ENCODE measurements around the gene DHX40. TPM values are rescaled to one million over a fixed set of nuclear protein-coding genes. Genes with fewer than 3 reads are reported as not detected.

DHX40 gene
- total and polyA plus RNA-seq, 2 of the 13 experiments (the other 11 are each of a cell fraction or from before 2014, with no cell fraction given) = 22.2 to 37.0 TPM

- TF ChIP-seq ZBTB26 (CRISPR knock-in tag; IDR thresholded peaks at IDR 0.05; ENCODE audit: borderline replicate concordance) = peak; percentile 45; the same call in 1 of the 2 replicates
- TF ChIP-seq SALL2 (CRISPR knock-in tag; IDR thresholded peaks at IDR 0.05) = peak; percentile 39; the same call in 1 of the 2 replicates
- TF ChIP-seq SMARCE1 (IDR thresholded peaks at IDR 0.05; ENCODE audit: borderline replicate concordance) = no peak
- no peak for TF ChIP-seq ZNF333 (CRISPR knock-in tag; IDR thresholded peaks at IDR 0.05; ENCODE audit: borderline replicate concordance)
- TF ChIP-seq ZNF563 (CRISPR knock-in tag; IDR thresholded peaks at IDR 0.05) = no peak
- TF ChIP-seq ATF7-NPFF (CRISPR knock-in tag; IDR thresholded peaks at IDR 0.05; ENCODE audit: low read depth) = no peak; the same call in 1 of the 2 replicates
- TF ChIP-seq CENPBD1 (CRISPR knock-in tag; IDR thresholded peaks at IDR 0.05; ENCODE audit: borderline replicate concordance, low read depth) = no peak
- no peak for TF ChIP-seq SP2 (CRISPR knock-in tag; IDR thresholded peaks at IDR 0.05)
- no peak for TF ChIP-seq ZC3H13 (CRISPR knock-in tag; IDR thresholded peaks at IDR 0.05)
- no peak for TF ChIP-seq NFAT5 (CRISPR knock-in tag; IDR thresholded peaks at IDR 0.05)
- TF ChIP-seq BORCS8-MEF2B (CRISPR knock-in tag; IDR thresholded peaks at IDR 0.05) = peak; percentile 67
- TF ChIP-seq CERS6 (CRISPR knock-in tag; IDR thresholded peaks at IDR 0.05) = no peak
- no peak for TF ChIP-seq ZNF775 (CRISPR knock-in tag; IDR thresholded peaks at IDR 0.05; ENCODE audit: borderline replicate concordance)
- no peak for TF ChIP-seq ZNF816 (CRISPR knock-in tag; IDR thresholded peaks at IDR 0.05; ENCODE audit: borderline replicate concordance)
- TF ChIP-seq HES4 (CRISPR knock-in tag; IDR thresholded peaks at IDR 0.05; ENCODE audit: borderline replicate concordance) = no peak
- TF ChIP-seq ZNF850 (CRISPR knock-in tag; conservative IDR thresholded peaks at IDR 0.05) = no peak
- TF ChIP-seq MIXL1 (CRISPR knock-in tag; IDR thresholded peaks at IDR 0.05) = peak; percentile 57
- no peak for TF ChIP-seq KAT2B (IDR thresholded peaks at IDR 0.05; ENCODE audit: borderline replicate concordance, low read depth, low read length)
- TF ChIP-seq ZNF574 (CRISPR knock-in tag; IDR thresholded peaks at IDR 0.05) = peak; percentile 42; the same call in 1 of the 2 replicates
Measured at GRCh38 chr17:59521465-59522126, 43.8 kb upstream of the DHX40 start (continued).

Data from HepG2 (cell line).